Gastrocnemius medialis (tissue), 4 donors: ENCODE measurements around the gene TBC1D30.

Experiments
- CTCF ChIP-seq, 5 experiments: fragments of 450-650 bp in 3 of 5; fragments of 200-600 bp in 2 of 5; sonication (generic) in 2 of 5; IDR thresholded peaks in 4 of 5; conservative IDR thresholded peaks in 1 of 5; 1 replicate in 4 of 5; 2 replicates in 1 of 5; pipeline ENCODE4 v1.5.1; 2016 to 2019; ENCODE audit warnings: antibody characterized with exemption in 5 of 5, mild to moderate bottlenecking in 3 of 5, moderate library complexity in 3 of 5
- POLR2A ChIP-seq, 2 donors: fragments of 450-650 bp; IDR thresholded peaks; one replicate each; pipeline ENCODE4 v1.6.1; 2017; ENCODE audit warnings: antibody characterized with exemption in 2 of 2, mild to moderate bottlenecking in 2 of 2, moderate library complexity in 2 of 2

- TF ChIP-seq CTCF (IDR thresholded peaks at IDR 0.05 in 4 of 5, conservative IDR thresholded peaks at IDR 0.05 in 1 of 5), result no peak
- no peak for TF ChIP-seq POLR2A (IDR thresholded peaks at IDR 0.05)
Observed at GRCh38 chr12:64814432-64814831, 10.0 kb upstream of the TBC1D30 start.
